Omental fat pad (tissue), 4 donors: ENCODE results near the gene NTN3. TPM values are rescaled to one million over a fixed set of nuclear protein-coding genes. Genes with fewer than 3 reads are reported as not detected.

Source experiments
- ATAC-seq: fragments of 150-250 bp; one replicate; pipeline ENCODE4 v1.9.1; 2016; ENCODE audit warnings: mild to moderate bottlenecking, moderate library complexity; ENCODE audit not compliant: low FRiP score
- DNase-seq: peaks from one replicate; pipeline ENCODE4 v3.0.0-alpha.2; 2019; ENCODE audit warnings: low spot score
- total RNA-seq, 4 donors: library from RNA; depleted of rRNA; stranded (reverse); fragments of >200 nt; gene quantifications; one replicate each; pipeline ENCODE4 v1.1.0, GENCODE V29; 2016
- TF ChIP-seq, protein P1 (sequence below), 3 donors: fragments of 450-650 bp; IDR thresholded peaks; one replicate each; pipeline ENCODE4 v1.5.1; 2016 to 2017; ENCODE audit warnings: antibody characterized with exemption in 3 of 3, mild to moderate bottlenecking in 3 of 3, moderate library complexity in 2 of 3

NTN3 gene
- under 1 TPM in 2 of 4 donors, not detected in 2; 0.28 to 0.44 TPM for total RNA-seq

DNA sequence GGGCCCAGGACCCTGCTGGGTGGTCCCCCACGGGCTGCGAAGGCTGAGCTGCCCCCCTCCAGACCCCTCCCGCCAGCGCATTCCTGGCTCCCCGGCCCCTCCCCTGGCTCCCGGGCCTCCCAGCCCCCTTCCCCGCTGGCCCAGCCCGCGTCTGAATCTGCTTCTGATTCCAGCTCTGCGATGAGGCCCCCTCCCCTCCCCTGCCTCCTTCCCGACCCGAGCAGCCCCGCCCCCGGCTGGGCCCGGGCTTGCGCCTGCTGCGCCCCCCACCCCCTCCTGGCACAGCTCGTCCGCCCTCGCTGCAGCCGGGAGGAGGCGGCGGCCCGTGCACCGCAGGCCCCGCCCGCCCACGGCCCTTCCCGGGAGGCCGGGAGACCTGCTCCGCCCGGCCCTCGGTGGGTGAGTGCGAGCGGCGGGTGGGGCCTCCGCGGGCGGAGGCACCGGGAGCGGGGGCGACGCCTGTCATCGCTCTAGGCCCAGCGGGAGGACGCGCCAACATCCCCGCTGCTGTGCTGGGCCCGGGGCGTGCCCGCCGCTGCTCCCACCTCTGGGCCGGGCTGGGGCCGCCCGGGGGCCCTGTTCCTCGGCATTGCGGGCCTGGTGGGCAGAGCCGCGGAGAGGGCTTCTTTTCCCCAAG is at the start of gene NTN3:
Gene NTN3, plus strand, starts transcription at position 282 of the 637 bp plus-strand sequence. CDS start 405 bp downstream, outside the sequence.
- TF ChIP-seq, protein P1, sequence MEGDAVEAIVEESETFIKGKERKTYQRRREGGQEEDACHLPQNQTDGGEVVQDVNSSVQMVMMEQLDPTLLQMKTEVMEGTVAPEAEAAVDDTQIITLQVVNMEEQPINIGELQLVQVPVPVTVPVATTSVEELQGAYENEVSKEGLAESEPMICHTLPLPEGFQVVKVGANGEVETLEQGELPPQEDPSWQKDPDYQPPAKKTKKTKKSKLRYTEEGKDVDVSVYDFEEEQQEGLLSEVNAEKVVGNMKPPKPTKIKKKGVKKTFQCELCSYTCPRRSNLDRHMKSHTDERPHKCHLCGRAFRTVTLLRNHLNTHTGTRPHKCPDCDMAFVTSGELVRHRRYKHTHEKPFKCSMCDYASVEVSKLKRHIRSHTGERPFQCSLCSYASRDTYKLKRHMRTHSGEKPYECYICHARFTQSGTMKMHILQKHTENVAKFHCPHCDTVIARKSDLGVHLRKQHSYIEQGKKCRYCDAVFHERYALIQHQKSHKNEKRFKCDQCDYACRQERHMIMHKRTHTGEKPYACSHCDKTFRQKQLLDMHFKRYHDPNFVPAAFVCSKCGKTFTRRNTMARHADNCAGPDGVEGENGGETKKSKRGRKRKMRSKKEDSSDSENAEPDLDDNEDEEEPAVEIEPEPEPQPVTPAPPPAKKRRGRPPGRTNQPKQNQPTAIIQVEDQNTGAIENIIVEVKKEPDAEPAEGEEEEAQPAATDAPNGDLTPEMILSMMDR (IDR thresholded peaks at IDR 0.05): no peak
- ATAC-seq: no peak
- DNase-seq: no peak

DNA sequence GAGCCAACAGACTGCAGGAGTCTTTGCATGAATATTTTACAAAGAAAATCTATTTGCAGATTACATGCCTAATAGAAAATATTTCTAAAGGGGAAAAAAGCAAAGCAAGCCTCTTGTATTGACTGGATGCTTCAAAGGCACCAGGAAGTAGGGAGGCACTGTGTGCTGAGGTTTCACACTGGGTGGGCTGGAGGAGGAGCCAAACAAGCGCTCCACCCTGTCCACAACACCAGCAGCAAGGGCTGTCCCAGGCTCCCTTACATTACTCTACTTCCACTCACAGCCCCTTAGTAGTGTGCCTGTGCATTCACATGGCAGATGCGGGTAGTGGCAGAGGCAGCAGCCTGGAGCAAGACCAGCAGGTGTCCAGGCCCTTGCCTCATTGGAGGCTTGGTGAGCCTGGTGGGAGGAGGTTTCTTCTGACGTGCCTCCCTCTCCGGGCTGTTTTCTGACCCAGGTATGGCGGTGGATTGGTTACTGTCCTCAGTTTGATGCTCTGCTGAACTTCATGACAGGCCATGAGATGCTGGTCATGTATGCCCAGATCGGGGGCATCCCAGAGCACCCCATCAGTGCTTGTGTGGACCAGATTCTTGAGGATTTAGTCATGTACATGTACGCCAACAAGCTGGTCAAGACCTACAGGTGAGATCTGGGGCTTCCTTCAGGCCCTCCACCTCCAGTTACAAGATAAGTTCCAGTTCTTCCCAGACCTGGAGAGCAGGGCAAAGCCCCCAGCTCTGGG is 48.8 kb upstream of the NTN3 start:
- no peak for DNase-seq
- TF ChIP-seq, protein P1 (IDR thresholded peaks at IDR 0.05): no peak
- ATAC-seq: no peak

DNA sequence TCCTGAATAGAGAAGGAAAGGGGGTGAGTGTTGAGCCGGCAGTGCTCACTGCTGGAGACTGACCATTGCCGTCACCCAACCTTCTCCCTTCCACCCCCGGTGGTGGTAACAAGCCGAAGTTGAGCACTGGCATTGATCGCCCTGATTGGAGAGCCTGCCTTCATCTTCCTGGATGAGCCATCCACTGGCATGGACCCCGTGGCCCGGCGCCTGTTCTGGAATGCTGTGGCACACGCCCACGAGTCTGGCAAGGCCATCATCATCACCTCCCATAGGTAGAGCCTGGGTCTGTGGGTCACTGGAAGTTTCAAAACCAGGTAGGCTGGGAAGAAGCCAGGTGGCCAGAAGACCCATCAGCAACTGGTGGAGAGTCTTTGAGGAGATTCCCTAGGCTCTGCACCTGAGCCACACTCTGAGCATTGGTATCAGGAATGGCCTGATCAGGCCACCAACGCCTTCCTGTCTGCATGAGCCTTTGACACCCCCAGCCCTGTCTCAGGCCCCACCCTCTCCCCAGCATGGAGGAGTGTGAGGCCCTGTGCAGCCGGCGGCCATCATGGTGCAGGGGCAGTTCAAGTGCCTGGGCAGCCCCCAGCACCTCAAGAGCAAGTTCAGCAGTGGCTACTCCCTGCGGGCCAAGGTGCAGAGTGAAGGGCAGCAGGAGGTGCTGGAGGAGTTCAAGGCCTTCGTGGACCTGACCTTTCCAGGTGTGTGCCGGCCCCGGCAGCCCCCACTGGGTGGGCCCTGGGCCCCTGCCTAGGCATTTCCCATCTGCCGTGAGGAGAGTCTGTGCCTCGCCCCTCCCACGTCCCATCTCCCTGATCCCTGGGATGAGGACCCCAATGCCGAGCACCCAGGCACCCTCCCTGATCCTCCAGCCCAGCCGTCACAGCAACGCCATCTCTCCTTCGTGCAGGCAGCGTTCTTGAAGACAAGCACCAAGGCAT is 46.8 kb upstream of the NTN3 start:
- TF ChIP-seq, protein P1 (IDR thresholded peaks at IDR 0.05): no peak
- ATAC-seq: no peak
- no peak for DNase-seq

DNA sequence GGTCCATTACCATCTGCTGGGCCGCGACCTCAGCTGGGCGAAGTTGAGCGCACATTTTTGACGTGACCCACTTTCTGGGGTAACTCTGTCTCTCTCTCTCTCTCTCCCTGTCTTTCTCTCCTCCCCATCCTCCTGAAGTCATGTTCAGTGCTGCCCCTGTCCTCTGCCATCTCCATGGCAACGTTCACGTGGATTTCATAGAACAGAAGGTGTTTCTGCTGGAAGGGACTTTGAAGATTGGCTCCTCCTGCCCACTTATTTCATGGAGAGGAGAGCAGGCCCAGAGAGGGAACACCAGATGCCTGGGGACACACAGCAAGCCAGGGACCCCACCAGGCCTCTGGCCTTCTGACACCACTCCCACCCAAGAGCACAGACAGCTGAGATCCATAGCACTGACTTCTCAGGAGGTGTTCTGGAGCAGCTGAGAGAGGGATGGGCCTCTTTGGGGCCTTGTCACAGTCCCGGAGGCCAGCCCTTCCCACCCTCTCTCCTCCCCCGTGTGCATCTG is 46.0 kb upstream of the NTN3 start:
- TF ChIP-seq, protein P1 (IDR thresholded peaks at IDR 0.05): no peak
- no peak for ATAC-seq
- no peak for DNase-seq

DNA sequence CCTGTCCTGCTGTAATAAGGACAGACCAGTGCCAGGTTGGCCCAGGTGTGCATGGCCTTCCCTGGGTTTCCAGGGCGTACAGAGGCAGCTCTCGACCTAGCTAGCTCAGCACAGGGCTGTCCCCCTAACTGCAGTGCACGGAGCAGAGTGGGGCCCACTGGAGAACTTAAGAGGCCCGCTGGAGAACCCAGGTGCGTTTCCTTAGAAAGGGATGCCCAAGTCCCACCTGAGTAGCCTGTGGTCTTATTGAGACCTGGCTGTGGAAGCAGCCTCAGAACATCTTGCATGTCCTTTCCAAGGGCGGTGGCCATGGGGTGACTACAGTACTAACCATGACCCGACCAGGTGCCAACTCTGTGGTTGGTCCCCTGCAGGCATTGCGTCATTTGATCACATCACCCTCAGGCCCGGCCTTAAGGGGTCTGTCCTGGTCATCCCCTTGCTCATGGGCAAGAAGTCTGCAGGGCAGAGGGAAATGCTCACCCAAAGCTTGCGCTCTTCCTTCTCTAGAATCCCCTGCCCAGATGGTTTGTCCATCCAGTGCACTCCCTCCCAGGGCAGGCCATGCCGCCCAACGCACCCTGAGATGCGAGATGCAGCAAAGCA is 45.2 kb upstream of the NTN3 start:
- ATAC-seq (no peak), DNase-seq (no peak)
- TF ChIP-seq, protein P1 (IDR thresholded peaks at IDR 0.05): no peak

DNA sequence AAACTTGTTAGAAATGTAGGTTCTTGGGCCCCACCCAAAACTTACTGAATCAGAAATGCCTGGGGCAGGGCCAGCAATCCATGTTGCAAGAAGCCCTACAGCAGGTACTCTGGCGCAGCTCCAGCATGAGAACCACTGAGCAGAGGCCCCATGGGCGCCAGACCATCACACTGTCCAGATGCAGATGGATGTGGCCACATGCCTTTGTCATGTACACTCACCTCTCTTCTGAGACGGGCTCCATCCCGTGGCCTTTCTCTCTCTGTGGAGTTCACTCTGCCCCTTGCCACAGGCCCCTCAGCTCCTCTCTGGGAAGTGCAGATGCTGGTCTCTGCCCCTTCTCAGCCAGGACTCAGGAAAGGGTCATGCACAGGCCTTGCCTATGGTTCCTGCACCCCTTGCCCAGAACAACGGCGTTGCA is 44.1 kb upstream of the NTN3 start:
- ATAC-seq (no peak), DNase-seq (no peak)
- TF ChIP-seq, protein P1 (IDR thresholded peaks at IDR 0.05): no peak
